GM12878 (cell line): ENCODE data around the gene KRTAP1-4.

Source experiments
- CTCF ChIP-seq, 3 experiments: IDR thresholded peaks in 2 of 3; conservative IDR thresholded peaks in 1 of 3; 2 replicates each; pipeline ENCODE4 v1.5.1; 2011; ENCODE audit warnings: low read depth in 3 of 3, low read length in 3 of 3, mild to moderate bottlenecking in 3 of 3, control low read depth in 2 of 3, moderate library complexity in 2 of 3, inconsistent platforms in 1 of 3, mixed read lengths in 1 of 3; ENCODE audit not compliant: control insufficient read depth in 2 of 3, insufficient read depth in 1 of 3; ENCODE audit errors: extremely low read depth in 1 of 3
- EGR1 ChIP-seq, 2 experiments: IDR thresholded peaks; 1 replicate in 1 of 2; 2 replicates in 1 of 2; pipeline ENCODE4 v1.6.1; 2011 to 2012; ENCODE audit warnings: low read depth in 2 of 2, low read length in 2 of 2, borderline replicate concordance in 1 of 2, mild to moderate bottlenecking in 1 of 2, moderate library complexity in 1 of 2
- ESRRA ChIP-seq: IDR thresholded peaks from 2 replicates; pipeline ENCODE4 v1.6.1; 2012; ENCODE audit warnings: mild to moderate bottlenecking, low read length, improper control_type of control experiment
- POLR2AphosphoS2 ChIP-seq: IDR thresholded peaks from 2 replicates; pipeline ENCODE4 v1.6.1; 2011; ENCODE audit warnings: low read depth, mild to moderate bottlenecking, low read length, improper control_type of control experiment, moderate library complexity
- USF2 ChIP-seq: IDR thresholded peaks from 2 replicates; pipeline ENCODE4 v1.6.1; 2011; ENCODE audit warnings: low read depth, low read length, improper control_type of control experiment, borderline replicate concordance

- TF ChIP-seq USF2, result no peak
- TF ChIP-seq ESRRA, result no peak
- TF ChIP-seq POLR2AphosphoS2, result no peak
- no peak for TF ChIP-seq CTCF (IDR thresholded peaks at IDR 0.05 in 2 of 3, conservative IDR thresholded peaks at IDR 0.05 in 1 of 3; ENCODE audit: control insufficient read depth in 2 of 3, extremely low read depth in 1 of 3, insufficient read depth in 1 of 3, low read depth in 3 of 3, low read length in 3 of 3)
- no peak for TF ChIP-seq EGR1 (IDR thresholded peaks at IDR 0.05; ENCODE audit: borderline replicate concordance in 1 of 2, low read depth in 2 of 2, low read length in 2 of 2)
Observed at GRCh38 chr17:41076788-41077187, 46.8 kb upstream of the KRTAP1-4 start.
